GM12891 (cell line): ENCODE results near the gene CALML3.

Experiments
- POLR2A ChIP-seq: IDR thresholded peaks from 2 replicates; pipeline ENCODE4 v1.6.1; 2011; ENCODE audit warnings: low read depth, low read length, control low read depth
- POLR2AphosphoS5 ChIP-seq: IDR thresholded peaks from 2 replicates; pipeline ENCODE4 v1.6.1; 2011; ENCODE audit warnings: low read depth, low read length, control low read depth
- POU2F2 ChIP-seq: IDR thresholded peaks from 2 replicates; pipeline ENCODE4 v1.6.1; 2011; ENCODE audit warnings: low read depth, mild to moderate bottlenecking, control low read depth, low read length, moderate library complexity
- SPI1 ChIP-seq: IDR thresholded peaks from 2 replicates; pipeline ENCODE4 v1.6.1; 2011; ENCODE audit warnings: low read depth, low read length, control low read depth
- TAF1 ChIP-seq: IDR thresholded peaks from 2 replicates; pipeline ENCODE4 v1.6.1; 2011; ENCODE audit warnings: low read depth, low read length, control low read depth

GRCh38 chr10:5532618-5533097 lies 7.9 kb downstream of the CALML3 start:
- TF ChIP-seq POLR2A, result no peak
- no peak for TF ChIP-seq TAF1
- TF ChIP-seq POLR2AphosphoS5, result no peak
- no peak for TF ChIP-seq SPI1
- TF ChIP-seq POU2F2, result no peak
